ENCODE data around the gene KRTAP10-7.
"Not testable (repeated sequence)": the region's sequence is repeated elsewhere in the genome, so short reads cannot be mapped to it uniquely, and the experiment has no call there.

Gene KRTAP10-7

DNA sequence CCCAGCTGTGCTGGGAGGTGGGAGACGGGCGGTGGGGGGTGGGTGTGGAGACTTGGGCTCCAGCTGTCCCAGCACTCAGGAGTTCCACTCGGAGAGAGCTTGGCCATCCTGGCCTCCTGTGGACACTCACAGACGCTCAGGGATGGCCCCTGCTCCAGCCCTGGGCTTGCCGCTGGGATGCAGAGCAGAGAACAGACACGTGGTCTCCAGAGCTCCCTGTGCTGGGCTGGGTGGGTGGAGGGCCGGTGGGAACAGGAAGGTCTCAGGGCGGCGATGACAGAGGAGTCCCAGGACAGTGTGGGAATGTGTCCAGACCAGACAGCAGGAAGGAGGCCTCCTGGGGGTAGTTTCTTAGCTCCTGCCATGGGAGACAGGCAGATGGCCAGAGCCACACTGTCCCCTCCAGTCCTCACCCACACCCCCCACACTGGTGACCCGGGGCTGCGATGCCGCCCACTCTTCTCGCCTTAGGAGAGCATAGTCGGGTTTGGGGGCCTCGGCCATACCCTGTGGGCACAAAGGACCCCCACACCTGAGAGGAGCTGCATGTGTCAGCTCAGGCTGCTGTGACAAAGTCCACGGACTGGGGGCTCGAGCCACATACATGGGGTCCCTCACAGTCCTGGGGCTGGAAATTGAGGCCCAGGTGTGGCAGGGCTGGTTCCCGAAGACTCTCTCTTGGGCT lies 28.5 kb downstream of the KRTAP10-7 start:
- TF ChIP-seq, protein P1, sequence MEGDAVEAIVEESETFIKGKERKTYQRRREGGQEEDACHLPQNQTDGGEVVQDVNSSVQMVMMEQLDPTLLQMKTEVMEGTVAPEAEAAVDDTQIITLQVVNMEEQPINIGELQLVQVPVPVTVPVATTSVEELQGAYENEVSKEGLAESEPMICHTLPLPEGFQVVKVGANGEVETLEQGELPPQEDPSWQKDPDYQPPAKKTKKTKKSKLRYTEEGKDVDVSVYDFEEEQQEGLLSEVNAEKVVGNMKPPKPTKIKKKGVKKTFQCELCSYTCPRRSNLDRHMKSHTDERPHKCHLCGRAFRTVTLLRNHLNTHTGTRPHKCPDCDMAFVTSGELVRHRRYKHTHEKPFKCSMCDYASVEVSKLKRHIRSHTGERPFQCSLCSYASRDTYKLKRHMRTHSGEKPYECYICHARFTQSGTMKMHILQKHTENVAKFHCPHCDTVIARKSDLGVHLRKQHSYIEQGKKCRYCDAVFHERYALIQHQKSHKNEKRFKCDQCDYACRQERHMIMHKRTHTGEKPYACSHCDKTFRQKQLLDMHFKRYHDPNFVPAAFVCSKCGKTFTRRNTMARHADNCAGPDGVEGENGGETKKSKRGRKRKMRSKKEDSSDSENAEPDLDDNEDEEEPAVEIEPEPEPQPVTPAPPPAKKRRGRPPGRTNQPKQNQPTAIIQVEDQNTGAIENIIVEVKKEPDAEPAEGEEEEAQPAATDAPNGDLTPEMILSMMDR (IDR thresholded peaks at IDR 0.05; ENCODE audit: extremely low read depth, missing control alignments) = no peak
- DNase-seq (ENCODE audit: low spot score) = no peak

DNA sequence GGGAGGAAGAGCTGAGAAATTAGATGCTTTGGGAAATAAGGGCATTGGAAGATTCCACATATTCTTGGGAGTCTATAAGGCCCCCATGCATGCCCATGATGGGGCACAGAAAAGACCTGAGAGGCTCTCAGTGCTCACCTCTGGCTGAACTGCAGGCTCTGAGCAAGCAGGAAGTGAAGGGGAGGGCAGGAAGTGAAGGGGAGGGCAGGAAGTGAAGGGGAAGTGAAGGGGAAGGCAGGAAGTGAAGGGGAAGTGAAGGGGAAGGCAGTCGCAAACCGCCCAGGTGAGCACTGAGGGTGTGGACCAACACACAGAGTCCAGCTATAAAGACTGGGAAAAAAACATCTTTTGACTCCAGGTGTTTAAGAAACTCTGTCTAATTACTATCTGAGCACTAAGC lies 30.0 kb downstream of the KRTAP10-7 start:
- no peak for DNase-seq (ENCODE audit: low spot score)
- TF ChIP-seq, protein P1 (IDR thresholded peaks at IDR 0.05; ENCODE audit: extremely low read depth, missing control alignments) = no peak

DNA sequence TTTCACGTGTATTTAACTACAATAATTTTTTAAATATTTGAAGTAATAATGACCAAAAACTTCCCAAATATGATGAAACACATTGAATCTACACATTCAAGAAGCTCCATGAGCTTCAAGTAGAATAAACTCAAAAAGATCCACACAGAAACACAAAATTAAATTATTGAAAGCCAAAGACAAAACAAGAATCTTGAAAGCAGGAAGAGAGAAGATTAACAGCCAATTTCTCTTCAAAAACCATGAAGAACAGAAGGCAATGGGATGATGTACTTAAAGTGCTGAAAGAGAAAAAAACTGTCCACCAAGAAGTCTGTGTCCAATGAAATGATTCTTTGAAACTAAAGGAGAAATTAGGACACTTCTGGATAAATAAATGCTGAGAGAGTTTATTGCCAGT lies 31.7 kb downstream of the KRTAP10-7 start:
- DNase-seq (ENCODE audit: low spot score) = no peak
- TF ChIP-seq, protein P1 (IDR thresholded peaks at IDR 0.05; ENCODE audit: extremely low read depth, missing control alignments) = no peak

DNA sequence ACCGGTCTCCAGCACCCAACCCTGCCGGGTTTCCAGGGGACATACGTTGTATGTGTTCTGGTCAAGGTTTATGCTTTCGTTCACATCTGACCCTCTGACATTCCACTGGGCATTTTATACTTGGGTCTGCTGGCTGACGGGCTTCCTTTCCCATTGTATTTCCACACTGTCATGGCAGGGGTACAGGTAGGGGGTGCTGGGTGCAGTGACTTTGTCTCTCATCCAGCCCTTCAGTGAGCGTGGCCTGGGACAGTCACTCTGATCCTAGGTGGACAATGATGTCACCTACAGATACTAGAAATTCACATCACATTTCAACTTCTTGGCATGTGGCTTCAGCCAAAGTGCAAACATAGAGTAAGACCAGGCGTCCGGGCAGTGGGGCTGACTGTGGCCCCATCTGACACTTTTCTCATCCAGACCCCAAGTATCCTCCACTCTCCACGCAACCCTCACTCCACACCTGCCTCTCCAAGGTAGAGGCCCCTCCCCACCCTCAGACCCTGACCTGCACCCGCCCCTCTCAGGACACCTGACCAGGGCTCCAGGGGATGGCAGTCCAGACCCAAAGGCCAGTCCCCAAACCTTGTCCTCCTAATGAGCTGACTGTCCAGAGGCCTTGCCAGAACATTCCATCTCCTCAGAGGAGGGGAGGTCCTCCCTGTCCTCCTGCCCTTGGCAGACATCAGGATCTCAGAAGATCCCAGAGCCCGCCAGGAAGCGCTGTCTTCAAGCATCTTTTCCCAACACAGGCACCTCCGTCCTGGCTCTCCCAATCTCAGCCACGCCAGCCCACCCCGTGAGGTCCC lies 36.0 kb downstream of the KRTAP10-7 start:
- TF ChIP-seq, protein P1 (IDR thresholded peaks at IDR 0.05; ENCODE audit: extremely low read depth, missing control alignments) = no peak
- DNase-seq (ENCODE audit: low spot score) = no peak

DNA sequence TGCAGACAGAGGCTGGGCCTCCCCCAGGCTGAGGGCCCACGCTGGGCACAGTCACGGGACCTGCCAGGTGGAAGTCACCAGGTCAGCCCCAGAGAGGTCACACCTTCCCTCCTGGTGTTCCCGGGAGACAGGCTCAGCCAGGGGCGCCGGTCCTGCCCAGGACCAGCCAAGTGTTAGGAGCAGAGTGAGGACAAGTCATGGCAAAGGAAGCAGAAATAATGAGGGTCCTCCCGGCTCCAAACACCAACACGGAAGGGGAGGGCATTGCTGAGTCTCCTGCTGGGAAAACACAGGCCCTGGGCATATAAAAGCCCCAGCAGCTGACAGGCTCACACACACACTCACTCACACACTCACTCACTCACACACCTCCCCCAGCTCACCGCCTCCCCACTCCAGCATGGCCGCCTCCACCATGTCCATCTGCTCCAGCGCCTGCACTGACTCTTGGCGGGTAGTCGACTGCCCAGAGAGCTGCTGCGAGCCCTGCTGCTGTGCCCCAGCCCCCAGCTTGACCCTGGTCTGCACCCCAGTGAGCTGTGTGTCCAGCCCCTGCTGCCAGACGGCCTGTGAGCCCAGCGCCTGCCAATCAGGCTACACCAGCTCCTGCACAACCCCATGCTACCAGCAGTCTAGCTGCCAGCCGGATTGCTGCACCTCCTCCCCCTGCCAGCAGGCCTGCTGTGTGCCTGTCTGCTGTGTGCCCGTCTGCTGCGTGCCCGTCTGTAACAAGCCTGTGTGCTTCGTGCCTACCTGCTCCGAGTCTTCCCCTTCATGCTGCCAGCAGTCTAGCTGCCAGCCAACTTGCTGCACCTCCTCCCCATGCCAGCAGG lies 36.8 kb downstream of the KRTAP10-7 start, which contains the start of gene KRTAP10-10:
KRTAP10-10 (plus strand) TSS at position 339 of the 833 bp plus-strand sequence; CDS start at position 401, 62 bp downstream.
- DNase-seq (ENCODE audit: low spot score) = no peak
- TF ChIP-seq, protein P1 (IDR thresholded peaks at IDR 0.05; ENCODE audit: extremely low read depth, missing control alignments) = no peak

DNA sequence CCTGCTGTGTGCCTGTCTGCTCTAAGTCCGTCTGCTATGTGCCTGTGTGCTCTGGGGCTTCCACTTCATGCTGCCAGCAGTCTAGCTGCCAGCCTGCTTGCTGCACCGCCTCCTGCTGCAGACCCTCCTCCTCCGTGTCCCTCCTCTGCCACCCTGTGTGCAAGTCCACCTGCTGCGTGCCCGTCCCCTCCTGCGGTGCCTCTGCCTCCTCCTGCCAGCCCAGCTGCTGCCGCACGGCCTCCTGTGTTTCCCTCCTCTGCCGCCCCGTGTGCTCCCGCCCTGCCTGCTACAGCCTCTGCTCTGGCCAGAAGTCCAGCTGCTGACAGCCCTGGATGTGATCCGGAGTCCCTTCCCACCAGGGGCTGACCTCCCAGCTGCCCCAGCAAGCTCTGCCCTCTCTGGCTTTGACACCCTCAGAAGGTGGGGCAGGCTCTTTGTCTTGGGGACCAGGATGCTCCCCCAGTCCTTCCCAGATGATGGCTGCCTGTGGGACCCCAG lies 37.5 kb downstream of the KRTAP10-7 start:
- not testable (repeated sequence) for DNase-seq (ENCODE audit: low spot score)

DNA sequence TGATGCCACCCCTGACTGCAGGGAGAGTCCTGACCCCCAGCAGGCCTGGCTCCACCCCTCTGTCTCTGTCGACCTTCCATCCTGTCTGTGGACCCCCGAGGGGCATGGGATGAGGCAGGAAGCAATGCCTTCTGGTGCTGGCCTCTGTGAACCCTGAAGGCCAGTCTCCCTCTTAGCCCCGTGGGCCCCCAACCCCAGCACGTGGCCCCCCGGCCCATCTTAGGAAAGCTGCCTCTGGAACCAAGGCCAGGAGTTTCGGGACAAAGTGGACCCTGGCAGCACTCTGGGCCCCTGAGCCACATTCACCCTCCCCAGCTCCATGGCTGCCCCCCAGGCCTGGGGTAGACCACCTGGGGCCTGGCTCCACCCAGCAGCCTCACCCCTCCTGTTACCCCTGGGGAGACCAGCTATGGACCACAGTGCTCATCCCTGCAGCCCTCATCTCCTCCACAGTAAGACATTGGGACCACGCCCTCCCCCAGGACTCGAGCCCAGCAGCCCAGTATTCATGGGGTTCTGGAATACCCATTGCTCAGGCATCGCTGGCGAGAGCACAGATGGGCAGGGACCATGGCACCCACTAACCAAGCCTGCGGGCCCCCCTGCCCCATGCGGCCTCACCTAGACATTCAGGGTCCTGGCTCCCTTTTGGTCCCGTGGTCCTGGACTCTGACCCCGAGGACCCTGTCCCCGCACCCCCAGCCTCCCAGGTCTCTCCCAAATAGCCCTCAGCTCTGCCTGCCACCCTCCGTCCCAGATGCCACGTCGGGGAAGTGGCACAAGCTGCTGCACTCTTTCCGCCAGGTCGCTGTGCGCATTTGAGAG lies 38.3 kb downstream of the KRTAP10-7 start:
- not testable (repeated sequence) for DNase-seq (ENCODE audit: low spot score)
